Subcutaneous adipose tissue (tissue), 4 donors: ENCODE results near the gene TMCC1. TPM values are rescaled to one million over a fixed set of nuclear protein-coding genes. Genes with fewer than 3 reads are reported as not detected.

Experiments
- total RNA-seq, 4 donors: library from RNA; depleted of rRNA; stranded (reverse); fragments of >200 nt; gene quantifications; one replicate each; pipeline ENCODE4 v1.1.0, GENCODE V29; 2016
- TF ChIP-seq, protein P1 (sequence below): fragments of 450-650 bp; IDR thresholded peaks from one replicate; pipeline ENCODE4 v1.5.1; 2016; ENCODE audit warnings: low read depth, mild to moderate bottlenecking, control low read depth, antibody characterized with exemption, moderate library complexity

TMCC1 gene
- total RNA-seq, 4 donors from 2014 or later: 24.0 to 31.5 (median 28.4) TPM

DNA sequence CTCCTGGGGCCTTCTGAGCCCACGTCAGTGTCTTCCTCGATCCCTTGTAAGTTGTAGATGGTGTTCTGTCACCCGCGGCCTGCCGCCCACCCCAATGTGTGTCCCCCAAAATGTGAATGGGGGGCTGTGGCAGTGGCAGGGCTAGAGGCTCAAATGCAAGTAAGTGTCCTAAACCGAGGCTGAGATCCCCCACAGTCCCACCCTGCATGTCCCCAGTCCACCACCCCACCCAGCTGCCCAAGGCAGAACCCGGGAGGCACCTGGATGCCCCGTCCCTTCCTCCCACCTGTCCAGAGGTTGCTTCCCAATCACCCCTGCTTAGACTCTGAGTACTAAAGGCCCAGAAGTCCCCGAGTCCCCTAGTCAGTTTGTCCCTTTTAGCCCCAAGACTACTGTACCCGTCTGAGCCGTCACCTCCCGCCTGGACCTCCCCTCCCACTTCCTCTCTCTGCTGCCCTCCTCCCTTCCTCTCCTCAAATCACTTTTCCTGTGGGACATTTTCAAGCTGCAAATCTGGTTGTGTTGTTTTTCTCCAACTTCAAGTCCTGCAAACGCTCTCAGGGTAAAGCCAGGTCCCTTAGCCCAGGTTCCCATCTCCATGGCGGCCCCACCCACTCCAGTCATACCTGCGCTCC is 275.2 kb downstream of the TMCC1 start:
- TF ChIP-seq, protein P1, sequence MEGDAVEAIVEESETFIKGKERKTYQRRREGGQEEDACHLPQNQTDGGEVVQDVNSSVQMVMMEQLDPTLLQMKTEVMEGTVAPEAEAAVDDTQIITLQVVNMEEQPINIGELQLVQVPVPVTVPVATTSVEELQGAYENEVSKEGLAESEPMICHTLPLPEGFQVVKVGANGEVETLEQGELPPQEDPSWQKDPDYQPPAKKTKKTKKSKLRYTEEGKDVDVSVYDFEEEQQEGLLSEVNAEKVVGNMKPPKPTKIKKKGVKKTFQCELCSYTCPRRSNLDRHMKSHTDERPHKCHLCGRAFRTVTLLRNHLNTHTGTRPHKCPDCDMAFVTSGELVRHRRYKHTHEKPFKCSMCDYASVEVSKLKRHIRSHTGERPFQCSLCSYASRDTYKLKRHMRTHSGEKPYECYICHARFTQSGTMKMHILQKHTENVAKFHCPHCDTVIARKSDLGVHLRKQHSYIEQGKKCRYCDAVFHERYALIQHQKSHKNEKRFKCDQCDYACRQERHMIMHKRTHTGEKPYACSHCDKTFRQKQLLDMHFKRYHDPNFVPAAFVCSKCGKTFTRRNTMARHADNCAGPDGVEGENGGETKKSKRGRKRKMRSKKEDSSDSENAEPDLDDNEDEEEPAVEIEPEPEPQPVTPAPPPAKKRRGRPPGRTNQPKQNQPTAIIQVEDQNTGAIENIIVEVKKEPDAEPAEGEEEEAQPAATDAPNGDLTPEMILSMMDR: no peak

DNA sequence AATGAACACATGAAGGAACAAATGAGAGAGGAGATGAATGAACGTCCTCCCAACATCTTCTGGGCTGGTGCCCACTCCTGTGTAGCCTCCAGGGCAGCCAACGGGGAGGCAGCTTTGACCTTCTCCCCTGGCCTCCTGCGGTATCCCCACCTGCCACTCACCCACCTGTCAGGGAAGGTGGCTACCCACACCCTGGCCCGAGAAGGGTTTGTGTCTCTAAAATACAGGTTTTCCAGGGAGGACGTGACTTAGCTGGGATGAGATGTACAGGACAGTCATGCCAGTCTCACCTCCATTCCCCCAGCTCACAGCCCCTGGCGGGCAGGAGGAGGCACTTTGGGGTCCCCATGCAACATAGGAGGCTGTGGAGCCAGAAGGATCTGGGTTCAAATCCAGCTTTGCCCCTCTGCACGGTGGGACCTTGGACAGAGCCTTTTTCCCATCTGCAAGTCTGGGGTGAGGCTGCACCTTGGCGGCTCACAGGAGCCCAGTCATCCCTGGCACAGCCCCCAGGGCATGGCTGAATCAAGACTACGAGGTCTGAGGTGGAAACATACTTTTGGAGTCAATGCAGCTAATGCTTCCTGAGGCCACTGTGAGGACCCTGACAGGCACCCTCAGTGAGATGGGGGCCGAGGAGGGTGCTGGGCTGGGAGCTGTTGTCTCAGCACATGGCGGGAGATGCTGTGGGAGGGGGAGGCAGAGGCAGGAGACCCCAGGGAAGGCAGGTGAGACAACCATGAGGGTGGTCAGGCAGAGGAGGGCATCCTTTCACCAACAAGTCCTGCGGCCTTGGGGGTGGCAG is 275.9 kb downstream of the TMCC1 start:
- TF ChIP-seq, protein P1: no peak

DNA sequence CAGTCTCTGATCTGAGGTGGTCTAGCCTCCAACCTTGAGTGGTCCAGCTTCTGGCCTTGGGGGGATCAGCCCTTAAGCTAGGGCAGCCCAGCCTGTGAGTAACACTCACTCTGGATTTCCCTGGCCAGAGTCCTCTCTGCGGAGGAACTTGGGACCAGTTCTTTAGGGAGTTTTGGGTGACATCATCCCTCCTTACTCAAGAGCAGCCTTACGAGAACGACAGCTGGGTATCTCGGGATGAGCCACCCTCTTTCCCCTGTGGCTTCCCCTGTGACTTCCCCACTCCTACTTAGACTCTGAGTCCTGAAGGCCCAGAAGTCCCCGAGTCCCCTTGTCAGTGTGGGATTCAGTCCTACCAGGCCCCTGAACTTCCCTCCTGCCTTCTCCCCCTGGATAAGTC is 276.8 kb downstream of the TMCC1 start:
- TF ChIP-seq, protein P1: no peak

DNA sequence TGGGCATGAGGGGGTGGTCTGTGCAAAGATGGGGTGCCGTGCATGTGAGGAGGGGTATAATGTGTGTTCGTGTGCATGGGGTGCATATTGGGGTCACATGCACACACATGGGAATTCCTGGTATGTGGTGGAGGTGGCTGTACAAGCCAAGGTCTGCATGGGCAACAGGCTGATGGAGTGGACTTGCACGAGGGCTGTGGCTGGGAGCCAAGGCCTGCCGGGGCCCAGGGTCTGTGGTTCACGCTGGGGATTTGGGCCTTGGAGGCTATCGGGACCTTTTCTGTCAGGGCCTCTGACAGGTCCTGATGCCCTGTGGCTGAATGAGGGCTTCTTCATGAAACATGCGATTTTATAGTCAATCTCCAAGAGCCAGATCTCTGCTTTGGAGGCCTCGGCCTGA is 277.2 kb downstream of the TMCC1 start:
- TF ChIP-seq, protein P1: no peak

DNA sequence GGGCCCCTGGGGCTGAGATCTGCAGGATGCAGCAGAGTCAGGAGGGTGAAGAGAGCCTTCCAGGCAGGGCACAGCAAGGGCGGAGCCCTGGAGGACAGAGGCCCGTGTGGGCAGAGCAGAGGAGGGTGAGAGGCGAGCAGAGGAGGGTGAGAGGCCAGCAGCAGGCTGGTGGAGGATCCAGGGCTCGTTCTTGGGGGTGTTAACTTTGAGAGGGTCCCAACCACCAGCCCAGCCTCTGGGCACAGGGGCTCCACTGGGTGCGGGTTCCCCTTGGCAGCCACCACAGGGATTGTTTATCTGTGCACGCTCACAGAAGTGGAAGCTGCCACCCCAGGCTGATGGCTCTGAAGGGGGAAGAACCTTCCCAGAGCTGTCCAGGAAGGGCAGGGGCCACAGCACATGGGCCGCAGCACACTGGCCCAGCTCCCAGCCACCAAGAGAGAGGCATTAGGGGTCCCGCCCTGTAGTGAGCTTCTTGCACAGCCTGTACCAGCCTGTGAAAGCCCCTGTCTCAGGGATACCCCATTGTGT is 277.7 kb downstream of the TMCC1 start:
- TF ChIP-seq, protein P1: no peak

DNA sequence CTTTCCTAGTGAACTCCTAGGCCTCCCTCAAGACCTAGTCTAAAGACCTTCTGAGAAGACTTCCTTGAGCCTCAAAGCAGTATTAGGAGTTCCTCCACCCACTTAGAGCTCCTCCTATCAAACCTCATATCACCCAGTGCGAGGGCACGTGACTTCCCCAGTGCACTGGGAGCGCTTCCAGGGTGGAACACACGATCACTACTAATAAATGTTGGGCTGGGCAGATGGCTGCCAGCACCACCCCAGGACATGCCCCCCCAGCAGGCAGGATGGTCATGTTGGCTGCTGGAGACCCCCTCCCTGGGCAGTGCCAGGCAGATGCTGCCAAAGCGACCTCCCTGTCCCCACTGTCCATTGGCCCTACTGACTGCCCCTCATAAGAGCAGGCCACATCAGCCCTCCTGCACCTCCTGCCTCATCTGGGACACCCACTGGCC is 278.6 kb downstream of the TMCC1 start:
- TF ChIP-seq, protein P1: no peak

DNA sequence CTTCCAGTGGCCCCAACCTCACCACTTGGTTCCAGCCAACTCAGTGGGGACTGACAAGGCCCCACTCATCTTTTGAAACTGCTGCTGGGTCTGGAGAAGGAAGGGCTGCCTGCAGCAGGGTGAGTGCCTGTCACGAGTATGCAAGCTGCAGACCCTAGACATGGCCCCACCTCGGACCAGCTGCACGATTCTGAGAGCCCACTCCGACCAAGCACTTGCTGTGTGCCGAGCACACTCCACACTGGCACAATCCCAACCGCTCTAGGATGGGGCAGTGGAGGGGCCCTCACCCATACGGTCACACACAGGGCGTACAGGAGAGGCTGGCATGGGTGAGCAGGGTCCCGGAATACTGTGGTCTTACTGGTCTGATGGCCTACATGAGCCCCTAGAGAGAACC is 279.1 kb downstream of the TMCC1 start:
- TF ChIP-seq, protein P1: no peak
